Calu3 (cell line): ENCODE results near the gene LRRC57. TPM values are rescaled to one million over a fixed set of nuclear protein-coding genes. Genes with fewer than 3 reads are reported as not detected.

Experiments used
- BruUV-seq: library from RNA; stranded (reverse); fragments of 400-500 nt; replicated peaks from 2 replicates; lab custom pipeline; 2021; lab: Mats Ljungman, UMichigan
- CTCF ChIA-PET: fragments of 300-600 bp; sonication (Branson Sonifier 250); formaldehyde crosslinking; loops from one replicate; lab custom pipeline; 2022; ENCODE audit warnings: antibody characterized with exemption; lab: Charles Lee
- DNase-seq: peaks from one replicate; pipeline ENCODE4 v3.0.0; 2022
- H3K27ac Mint-ChIP-seq: one replicate; pipeline ENCODE4 v1.8.0; 2022; ENCODE audit warnings: mixed read lengths; ENCODE audit not compliant: unreplicated experiment
- H3K27me3 Mint-ChIP-seq: one replicate; pipeline ENCODE4 v1.8.0; 2022; ENCODE audit warnings: mixed read lengths; ENCODE audit not compliant: unreplicated experiment
- H3K36me3 Mint-ChIP-seq: one replicate; pipeline ENCODE4 v1.8.0; 2022; ENCODE audit warnings: mild to moderate bottlenecking, moderate library complexity, mixed read lengths; ENCODE audit not compliant: insufficient read depth, unreplicated experiment
- H3K4me1 Mint-ChIP-seq: one replicate; pipeline ENCODE4 v1.8.0; 2022; ENCODE audit warnings: mild to moderate bottlenecking, low read depth, mixed read lengths; ENCODE audit not compliant: unreplicated experiment
- H3K4me3 Mint-ChIP-seq: one replicate; pipeline ENCODE4 v1.8.0; 2022; ENCODE audit warnings: mild to moderate bottlenecking, low read depth, moderate library complexity, mixed read lengths; ENCODE audit not compliant: unreplicated experiment
- H3K9me3 Mint-ChIP-seq: one replicate; pipeline ENCODE4 v1.8.0; 2022; ENCODE audit warnings: low read depth, mixed read lengths; ENCODE audit not compliant: unreplicated experiment
- intact Hi-C: fragments of 100-400 bp; cut with micrococcal nuclease; formaldehyde crosslinking; loops from one replicate; pipeline ENCODE4 v1.10.0; 2022; ENCODE audit not compliant: unreplicated experiment
- total RNA-seq: library from RNA; stranded (reverse); gene quantifications from 2 replicates; pipeline ENCODE4 v1.2.3, GENCODE V29; 2022
- TF ChIP-seq, protein P1 (sequence below): fragments of 200-600 bp; IDR thresholded peaks from one replicate; pipeline ENCODE4 v1.8.0; 2022; ENCODE audit warnings: antibody characterized with exemption; ENCODE audit not compliant: unreplicated experiment

LRRC57 gene
- total RNA-seq, 1 experiment from 2014 or later: 13.7 TPM

- intact Hi-C loops: no loop called here
- no peaks in the 10 kb centered on the region for H3K9me3 Mint-ChIP-seq
- no peak for DNase-seq
- no TSS peak for BruUV-seq
- TF ChIP-seq, protein P1, sequence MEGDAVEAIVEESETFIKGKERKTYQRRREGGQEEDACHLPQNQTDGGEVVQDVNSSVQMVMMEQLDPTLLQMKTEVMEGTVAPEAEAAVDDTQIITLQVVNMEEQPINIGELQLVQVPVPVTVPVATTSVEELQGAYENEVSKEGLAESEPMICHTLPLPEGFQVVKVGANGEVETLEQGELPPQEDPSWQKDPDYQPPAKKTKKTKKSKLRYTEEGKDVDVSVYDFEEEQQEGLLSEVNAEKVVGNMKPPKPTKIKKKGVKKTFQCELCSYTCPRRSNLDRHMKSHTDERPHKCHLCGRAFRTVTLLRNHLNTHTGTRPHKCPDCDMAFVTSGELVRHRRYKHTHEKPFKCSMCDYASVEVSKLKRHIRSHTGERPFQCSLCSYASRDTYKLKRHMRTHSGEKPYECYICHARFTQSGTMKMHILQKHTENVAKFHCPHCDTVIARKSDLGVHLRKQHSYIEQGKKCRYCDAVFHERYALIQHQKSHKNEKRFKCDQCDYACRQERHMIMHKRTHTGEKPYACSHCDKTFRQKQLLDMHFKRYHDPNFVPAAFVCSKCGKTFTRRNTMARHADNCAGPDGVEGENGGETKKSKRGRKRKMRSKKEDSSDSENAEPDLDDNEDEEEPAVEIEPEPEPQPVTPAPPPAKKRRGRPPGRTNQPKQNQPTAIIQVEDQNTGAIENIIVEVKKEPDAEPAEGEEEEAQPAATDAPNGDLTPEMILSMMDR: no peak
- CTCF ChIA-PET: no interaction called here
- H3K4me3 Mint-ChIP-seq: no peak overlapping the region
- no peak overlapping the region for H3K27ac Mint-ChIP-seq
- H3K36me3 Mint-ChIP-seq: peaks cover 24% of the 10 kb centered on the region
- H3K27me3 Mint-ChIP-seq: no peaks in the 10 kb centered on the region
- peaks cover 8% of the 10 kb centered on the region for H3K4me1 Mint-ChIP-seq
These were observed 3.6 kb downstream of the LRRC57 start for GRCh38 chr15:42544853-42545629.

GRCh38 chr15:42533246-42533645 lies 15.3 kb downstream of the LRRC57 start:
- Mint-ChIP-seq H3K4me3 (no peak overlapping the region), H3K36me3 (peaks cover 7% of the 10 kb centered on the region), H3K9me3 (no peaks in the 10 kb centered on the region), H3K27ac (no peak overlapping the region), H3K27me3 (no peaks in the 10 kb centered on the region), H3K4me1 (no peaks in the 10 kb centered on the region)
- no TSS peak for BruUV-seq
- intact Hi-C loops: no loop called here
- DNase-seq: no peak
- TF ChIP-seq, protein P1: no peak
- CTCF ChIA-PET: no interaction called here

- intact Hi-C loops: no loop called here
- H3K4me3 Mint-ChIP-seq: no peak overlapping the region
- CTCF ChIA-PET: no interaction called here
- no peak overlapping the region for H3K27ac Mint-ChIP-seq
- no peak for DNase-seq
- no peaks in the 10 kb centered on the region for H3K36me3 Mint-ChIP-seq
- no TSS peak for BruUV-seq
- no peaks in the 10 kb centered on the region for H3K9me3 Mint-ChIP-seq
- H3K4me1 Mint-ChIP-seq: no peaks in the 10 kb centered on the region
- TF ChIP-seq, protein P1: no peak
- H3K27me3 Mint-ChIP-seq: no peaks in the 10 kb centered on the region
These were observed 19.6 kb downstream of the LRRC57 start for GRCh38 chr15:42528970-42529369.

- H3K36me3 Mint-ChIP-seq: peaks cover 7% of the 10 kb centered on the region
- CTCF ChIA-PET: no interaction called here
- TF ChIP-seq, protein P1: no peak
- no peak for DNase-seq
- H3K4me1 Mint-ChIP-seq: no peaks in the 10 kb centered on the region
- no peaks in the 10 kb centered on the region for H3K27me3 Mint-ChIP-seq
- H3K9me3 Mint-ChIP-seq: no peaks in the 10 kb centered on the region
- intact Hi-C loops: no loop called here
- no TSS peak for BruUV-seq
- no peak overlapping the region for H3K27ac Mint-ChIP-seq
- H3K4me3 Mint-ChIP-seq: no peak overlapping the region
These were observed 25.3 kb downstream of the LRRC57 start for GRCh38 chr15:42523331-42523730.
